ENCODE results near the gene CEP112.

CEP112 gene

DNA sequence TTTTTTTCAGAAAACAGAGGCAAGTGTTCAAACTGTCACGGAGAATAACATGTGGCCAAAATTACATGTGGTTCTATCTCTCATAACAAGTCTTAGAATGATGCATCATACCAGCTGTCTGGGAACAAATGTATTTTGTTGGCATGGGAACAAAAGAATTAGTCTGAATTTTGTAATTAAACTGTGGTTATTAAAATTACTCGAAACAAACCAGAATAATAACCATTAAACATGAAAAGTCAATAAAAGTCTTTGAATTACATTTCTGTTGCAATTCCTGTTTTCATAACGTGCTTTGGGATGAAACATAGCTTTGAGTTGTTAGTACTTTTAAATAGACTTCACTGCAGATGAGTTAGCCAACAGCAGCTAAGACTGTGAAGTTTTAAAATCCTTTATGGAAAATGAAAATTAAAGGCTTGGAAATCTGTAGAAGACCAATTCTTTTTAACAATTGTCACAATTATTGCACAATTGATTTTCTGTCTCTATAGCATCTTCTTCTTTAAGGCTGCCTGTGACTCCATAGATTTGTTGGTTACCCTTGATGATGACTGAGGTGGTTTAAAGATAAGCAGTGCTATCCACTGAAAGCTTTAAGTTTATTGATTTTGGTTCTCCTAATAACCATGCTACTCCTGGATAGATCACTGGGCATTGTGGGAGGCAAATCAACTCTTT, 512.6 kb downstream of the CEP112 start:
- Histone ChIP-seq H3K27ac (ENCODE audit: low read depth, low read length) (no peak overlapping the region), H3K36me3 (ENCODE audit: low read length) (no peaks in the 10 kb centered on the region), H3K4me3 (ENCODE audit: insufficient read depth, low read length, poor library complexity, severe bottlenecking) (no peak overlapping the region), H4K20me1 (ENCODE audit: low read depth, low read length) (no peaks in the 10 kb centered on the region), H3K9ac (ENCODE audit: low read length) (no peak overlapping the region), H3K9me2 (replicated peaks; ENCODE audit: insufficient read depth, low read length) (no peaks in the 10 kb centered on the region), H3K9me3 (ENCODE audit: insufficient read depth, low read length) (no peaks in the 10 kb centered on the region), H2AFZ (ENCODE audit: low read depth, low read length, severe bottlenecking) (no peak overlapping the region), H3K4me2 (ENCODE audit: low read depth, low read length, poor library complexity, severe bottlenecking) (no peak overlapping the region), H3F3A (ENCODE audit: insufficient read depth) (no peaks in the 10 kb centered on the region), H3K27me3 (ENCODE audit: low read length) (no peaks in the 10 kb centered on the region), H3K79me2 (ENCODE audit: insufficient read depth, low read length) (no peaks in the 10 kb centered on the region)
- TF ChIP-seq EZH2phosphoT487 (conservative IDR thresholded peaks at IDR 0.05; ENCODE audit: low read length) (no peak), CTCF (IDR thresholded peaks at IDR 0.05; ENCODE audit: insufficient read depth, low read length, poor library complexity, severe bottlenecking) (no peak)

DNA sequence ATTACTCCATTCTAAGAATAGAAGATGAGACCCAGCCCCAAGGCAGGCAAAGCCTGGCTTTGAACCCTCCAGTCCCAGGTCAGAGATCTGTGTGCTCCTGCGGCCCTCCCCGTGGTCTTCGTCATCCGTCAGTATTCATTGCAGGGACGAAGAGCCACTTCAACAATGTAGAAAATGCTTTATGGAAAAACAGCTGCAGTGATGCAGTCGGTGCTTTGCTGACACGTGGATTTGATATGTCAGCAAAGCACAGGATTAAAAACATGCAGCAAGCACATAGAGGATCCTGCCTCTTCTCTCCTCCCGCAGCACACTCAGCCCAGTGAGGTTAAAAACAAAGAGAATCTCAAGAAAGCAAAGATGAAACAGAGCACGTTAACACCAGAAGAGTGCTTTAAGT, 513.4 kb downstream of the CEP112 start:
- H3K27me3 ChIP-seq (ENCODE audit: low read length): no peaks in the 10 kb centered on the region
- no peak for TF ChIP-seq EZH2phosphoT487 (conservative IDR thresholded peaks at IDR 0.05; ENCODE audit: low read length)
- TF ChIP-seq CTCF (IDR thresholded peaks at IDR 0.05; ENCODE audit: insufficient read depth, low read length, poor library complexity, severe bottlenecking): no peak
- no peak overlapping the region for H3K27ac ChIP-seq (ENCODE audit: low read depth, low read length)

DNA sequence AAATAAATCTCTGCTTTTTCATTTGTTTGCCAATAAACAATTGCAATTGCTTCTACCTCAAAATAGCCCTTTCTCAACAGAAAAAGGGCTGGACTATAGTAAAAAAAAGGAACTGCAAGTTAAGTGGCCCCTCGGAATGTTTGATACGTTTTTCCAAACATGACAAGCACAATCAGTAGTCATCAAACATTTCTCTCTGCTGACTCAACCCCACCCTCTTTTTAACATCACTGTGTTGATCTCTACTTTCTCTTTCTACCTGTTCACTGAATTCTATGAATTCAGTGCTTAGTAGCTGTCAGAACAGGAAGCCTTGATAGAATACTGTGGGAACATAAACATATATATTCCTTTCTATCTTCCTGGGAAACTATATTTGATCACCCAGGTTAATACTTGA, 514.0 kb downstream of the CEP112 start:
- no peaks in the 10 kb centered on the region for H3F3A ChIP-seq (ENCODE audit: insufficient read depth)
- H3K27ac ChIP-seq (ENCODE audit: low read depth, low read length): no peak overlapping the region
- no peaks in the 10 kb centered on the region for H3K9me2 ChIP-seq (replicated peaks; ENCODE audit: insufficient read depth, low read length)
- H3K4me2 ChIP-seq (ENCODE audit: low read depth, low read length, poor library complexity, severe bottlenecking): no peak overlapping the region
- TF ChIP-seq EZH2phosphoT487 (conservative IDR thresholded peaks at IDR 0.05; ENCODE audit: low read length) (no peak), CTCF (IDR thresholded peaks at IDR 0.05; ENCODE audit: insufficient read depth, low read length, poor library complexity, severe bottlenecking) (no peak)
- no peak overlapping the region for H2AFZ ChIP-seq (ENCODE audit: low read depth, low read length, severe bottlenecking)
- H3K9me3 ChIP-seq (ENCODE audit: insufficient read depth, low read length): no peaks in the 10 kb centered on the region
- H3K27me3 ChIP-seq (ENCODE audit: low read length): no peaks in the 10 kb centered on the region
- H3K4me3 ChIP-seq (ENCODE audit: insufficient read depth, low read length, poor library complexity, severe bottlenecking): no peak overlapping the region
- no peaks in the 10 kb centered on the region for H3K36me3 ChIP-seq (ENCODE audit: low read length)
- no peak overlapping the region for H3K9ac ChIP-seq (ENCODE audit: low read length)
- H3K79me2 ChIP-seq (ENCODE audit: insufficient read depth, low read length): no peaks in the 10 kb centered on the region
- H4K20me1 ChIP-seq (ENCODE audit: low read depth, low read length): no peaks in the 10 kb centered on the region

More for the DNA sequence above, 513.4 kb downstream of the CEP112 start:
- Histone ChIP-seq H3K4me3 (ENCODE audit: insufficient read depth, low read length, poor library complexity, severe bottlenecking) (no peak overlapping the region), H3K9ac (ENCODE audit: low read length) (no peak overlapping the region), H3K79me2 (ENCODE audit: insufficient read depth, low read length) (no peaks in the 10 kb centered on the region), H3K9me2 (replicated peaks; ENCODE audit: insufficient read depth, low read length) (no peaks in the 10 kb centered on the region), H3K9me3 (ENCODE audit: insufficient read depth, low read length) (no peaks in the 10 kb centered on the region), H3K36me3 (ENCODE audit: low read length) (no peaks in the 10 kb centered on the region), H3F3A (ENCODE audit: insufficient read depth) (no peaks in the 10 kb centered on the region), H4K20me1 (ENCODE audit: low read depth, low read length) (no peaks in the 10 kb centered on the region), H2AFZ (ENCODE audit: low read depth, low read length, severe bottlenecking) (no peak overlapping the region), H3K4me2 (ENCODE audit: low read depth, low read length, poor library complexity, severe bottlenecking) (no peak overlapping the region)

All from SU-DHL-6 (cell line).